GM23338 (cell line): ENCODE data around the gene SENP8. TPM values are rescaled to one million over a fixed set of nuclear protein-coding genes. Genes with fewer than 3 reads are reported as not detected.

Experiments
- ATAC-seq: fragments of 200-7000 bp; cut with Tn5 transposase; 3 replicates; pipeline ENCODE4 v1.9.1; 2020
- DNase-seq: peaks from one replicate; pipeline ENCODE4 v3.0.0-alpha.2; 2015; ENCODE audit warnings: low spot score
- H2AFZ ChIP-seq: fragments of 200-600 bp; sonication (generic); 2 replicates; pipeline ENCODE4 v1.8.0; 2016; ENCODE audit warnings: antibody characterized with exemption, mild to moderate bottlenecking, moderate library complexity
- H3F3A ChIP-seq: fragments of 200-600 bp; sonication (generic); replicated peaks from 2 replicates; pipeline ENCODE4 v1.8.0; 2017; ENCODE audit warnings: antibody characterized with exemption, mixed run types, low read depth
- H3K27ac ChIP-seq: fragments of 200-600 bp; sonication (generic); 2 replicates; pipeline ENCODE4 v1.6.1; 2016; ENCODE audit warnings: low read depth
- H3K27me3 ChIP-seq: fragments of 200-600 bp; sonication (generic); 2 replicates; pipeline ENCODE4 v1.8.0; 2016; ENCODE audit warnings: mild to moderate bottlenecking, mixed run types, moderate library complexity; ENCODE audit not compliant: insufficient read depth
- H3K36me3 ChIP-seq: fragments of 200-600 bp; sonication (generic); 2 replicates; pipeline ENCODE4 v1.8.0; 2016; ENCODE audit warnings: mild to moderate bottlenecking; ENCODE audit not compliant: insufficient read depth
- H3K4me1 ChIP-seq: fragments of 200-600 bp; sonication (generic); 2 replicates; pipeline ENCODE4 v1.8.0; 2016; ENCODE audit warnings: mild to moderate bottlenecking, moderate library complexity; ENCODE audit not compliant: insufficient read depth
- H3K4me2 ChIP-seq: fragments of 200-600 bp; sonication (generic); 2 replicates; pipeline ENCODE4 v1.7.1; 2017; ENCODE audit warnings: mixed run types
- H3K4me3 ChIP-seq: fragments of 200-600 bp; sonication (generic); 2 replicates; pipeline ENCODE4 v1.6.1; 2016; ENCODE audit warnings: mixed run types
- H3K79me2 ChIP-seq: fragments of 200-600 bp; sonication (generic); replicated peaks from 2 replicates; pipeline ENCODE4 v1.8.0; 2017; ENCODE audit warnings: mild to moderate bottlenecking; ENCODE audit not compliant: insufficient read depth
- H3K9me2 ChIP-seq: fragments of 200-600 bp; sonication (generic); 2 replicates; pipeline ENCODE4 v1.8.0; 2017; ENCODE audit not compliant: insufficient read depth
- H4K20me1 ChIP-seq: fragments of 200-600 bp; sonication (generic); replicated peaks from 2 replicates; pipeline ENCODE4 v1.8.0; 2017; ENCODE audit warnings: mild to moderate bottlenecking; ENCODE audit not compliant: insufficient read depth
- H3K27ac Mint-ChIP-seq: 2 replicates; pipeline ENCODE4 v1.8.0; 2020; ENCODE audit warnings: inconsistent platforms, mild to moderate bottlenecking, moderate library complexity, mixed read lengths
- H3K27me3 Mint-ChIP-seq: 3 replicates; pipeline ENCODE4 v1.8.0; 2022; ENCODE audit warnings: low read depth, mild to moderate bottlenecking, moderate library complexity, mixed read lengths, inconsistent platforms; ENCODE audit not compliant: insufficient read depth, poor library complexity
- H3K36me3 Mint-ChIP-seq: 3 replicates; pipeline ENCODE4 v1.8.0; 2021; ENCODE audit warnings: low read depth, mild to moderate bottlenecking, inconsistent platforms, moderate library complexity, mixed read lengths
- H3K4me1 Mint-ChIP-seq: 3 replicates; pipeline ENCODE4 v1.8.0; 2020; ENCODE audit warnings: mild to moderate bottlenecking, inconsistent platforms, mixed read lengths
- H3K4me3 Mint-ChIP-seq: 3 replicates; pipeline ENCODE4 v1.8.0; 2021; ENCODE audit warnings: moderate library complexity, mild to moderate bottlenecking, inconsistent platforms, mixed read lengths
- H3K9me3 Mint-ChIP-seq: 3 replicates; pipeline ENCODE4 v1.8.0; 2020; ENCODE audit warnings: moderate library complexity, mild to moderate bottlenecking, inconsistent platforms, mixed read lengths
- CREB1 ChIP-seq: fragments of 250-450 bp; sonication (Bioruptor Pico); IDR thresholded peaks from 2 replicates; pipeline ENCODE4 v1.5.0; 2020; ENCODE audit warnings: low read depth, mild to moderate bottlenecking, moderate library complexity
- ETS1 ChIP-seq: IDR thresholded peaks from 2 replicates; pipeline ENCODE4 v1.6.1; 2016; ENCODE audit warnings: antibody characterized with exemption
- EZH2 ChIP-seq: fragments of 200-600 bp; sonication (generic); IDR thresholded peaks from one replicate; pipeline ENCODE4 v1.8.0; 2017; ENCODE audit warnings: antibody characterized with exemption, mild to moderate bottlenecking, low read depth; ENCODE audit not compliant: unreplicated experiment
- EZH2phosphoT487 ChIP-seq: fragments of 200-600 bp; sonication (generic); IDR thresholded peaks from one replicate; pipeline ENCODE4 v1.8.1; 2018; ENCODE audit warnings: antibody characterized with exemption; ENCODE audit not compliant: unreplicated experiment
- POLR2AphosphoS5 ChIP-seq: IDR thresholded peaks from 2 replicates; pipeline ENCODE4 v1.6.1; 2016; ENCODE audit warnings: antibody characterized with exemption, low read depth
- STAT1 ChIP-seq: IDR thresholded peaks from one replicate; pipeline ENCODE4 v1.6.1; 2016; ENCODE audit warnings: antibody characterized with exemption; ENCODE audit not compliant: unreplicated experiment
- ZNF331 ChIP-seq: fragments of 250-450 bp; sonication (Bioruptor Pico); IDR thresholded peaks from 2 replicates; pipeline ENCODE4 v1.5.0; 2020; ENCODE audit warnings: low read depth, mild to moderate bottlenecking, moderate library complexity
- polyA plus RNA-seq: library from polyadenylated mRNA; unstranded; fragments of >200 nt; fragmentation: Nextera tagmentation; extraction: Ambion mirVana; gene quantifications from 2 replicates; pipeline ENCODE4 v1.2.1, GENCODE V29; 2016
- total RNA-seq: library from RNA; depleted of rRNA; stranded (reverse); fragments of >200 nt; shearing (Covaris generic); gene quantifications from 2 replicates; pipeline ENCODE4 v1.2.3, GENCODE V29; 2014
- TF ChIP-seq, protein P1 (sequence below): fragments of 250-450 bp; sonication (Bioruptor Pico); IDR thresholded peaks from 2 replicates; pipeline ENCODE4 v1.5.0; 2020; ENCODE audit warnings: mild to moderate bottlenecking, moderate library complexity

Gene SENP8
- total and polyA plus RNA-seq, 2 experiments from 2014 or later = 3.1 to 7.7 TPM

- TF ChIP-seq, protein P1, sequence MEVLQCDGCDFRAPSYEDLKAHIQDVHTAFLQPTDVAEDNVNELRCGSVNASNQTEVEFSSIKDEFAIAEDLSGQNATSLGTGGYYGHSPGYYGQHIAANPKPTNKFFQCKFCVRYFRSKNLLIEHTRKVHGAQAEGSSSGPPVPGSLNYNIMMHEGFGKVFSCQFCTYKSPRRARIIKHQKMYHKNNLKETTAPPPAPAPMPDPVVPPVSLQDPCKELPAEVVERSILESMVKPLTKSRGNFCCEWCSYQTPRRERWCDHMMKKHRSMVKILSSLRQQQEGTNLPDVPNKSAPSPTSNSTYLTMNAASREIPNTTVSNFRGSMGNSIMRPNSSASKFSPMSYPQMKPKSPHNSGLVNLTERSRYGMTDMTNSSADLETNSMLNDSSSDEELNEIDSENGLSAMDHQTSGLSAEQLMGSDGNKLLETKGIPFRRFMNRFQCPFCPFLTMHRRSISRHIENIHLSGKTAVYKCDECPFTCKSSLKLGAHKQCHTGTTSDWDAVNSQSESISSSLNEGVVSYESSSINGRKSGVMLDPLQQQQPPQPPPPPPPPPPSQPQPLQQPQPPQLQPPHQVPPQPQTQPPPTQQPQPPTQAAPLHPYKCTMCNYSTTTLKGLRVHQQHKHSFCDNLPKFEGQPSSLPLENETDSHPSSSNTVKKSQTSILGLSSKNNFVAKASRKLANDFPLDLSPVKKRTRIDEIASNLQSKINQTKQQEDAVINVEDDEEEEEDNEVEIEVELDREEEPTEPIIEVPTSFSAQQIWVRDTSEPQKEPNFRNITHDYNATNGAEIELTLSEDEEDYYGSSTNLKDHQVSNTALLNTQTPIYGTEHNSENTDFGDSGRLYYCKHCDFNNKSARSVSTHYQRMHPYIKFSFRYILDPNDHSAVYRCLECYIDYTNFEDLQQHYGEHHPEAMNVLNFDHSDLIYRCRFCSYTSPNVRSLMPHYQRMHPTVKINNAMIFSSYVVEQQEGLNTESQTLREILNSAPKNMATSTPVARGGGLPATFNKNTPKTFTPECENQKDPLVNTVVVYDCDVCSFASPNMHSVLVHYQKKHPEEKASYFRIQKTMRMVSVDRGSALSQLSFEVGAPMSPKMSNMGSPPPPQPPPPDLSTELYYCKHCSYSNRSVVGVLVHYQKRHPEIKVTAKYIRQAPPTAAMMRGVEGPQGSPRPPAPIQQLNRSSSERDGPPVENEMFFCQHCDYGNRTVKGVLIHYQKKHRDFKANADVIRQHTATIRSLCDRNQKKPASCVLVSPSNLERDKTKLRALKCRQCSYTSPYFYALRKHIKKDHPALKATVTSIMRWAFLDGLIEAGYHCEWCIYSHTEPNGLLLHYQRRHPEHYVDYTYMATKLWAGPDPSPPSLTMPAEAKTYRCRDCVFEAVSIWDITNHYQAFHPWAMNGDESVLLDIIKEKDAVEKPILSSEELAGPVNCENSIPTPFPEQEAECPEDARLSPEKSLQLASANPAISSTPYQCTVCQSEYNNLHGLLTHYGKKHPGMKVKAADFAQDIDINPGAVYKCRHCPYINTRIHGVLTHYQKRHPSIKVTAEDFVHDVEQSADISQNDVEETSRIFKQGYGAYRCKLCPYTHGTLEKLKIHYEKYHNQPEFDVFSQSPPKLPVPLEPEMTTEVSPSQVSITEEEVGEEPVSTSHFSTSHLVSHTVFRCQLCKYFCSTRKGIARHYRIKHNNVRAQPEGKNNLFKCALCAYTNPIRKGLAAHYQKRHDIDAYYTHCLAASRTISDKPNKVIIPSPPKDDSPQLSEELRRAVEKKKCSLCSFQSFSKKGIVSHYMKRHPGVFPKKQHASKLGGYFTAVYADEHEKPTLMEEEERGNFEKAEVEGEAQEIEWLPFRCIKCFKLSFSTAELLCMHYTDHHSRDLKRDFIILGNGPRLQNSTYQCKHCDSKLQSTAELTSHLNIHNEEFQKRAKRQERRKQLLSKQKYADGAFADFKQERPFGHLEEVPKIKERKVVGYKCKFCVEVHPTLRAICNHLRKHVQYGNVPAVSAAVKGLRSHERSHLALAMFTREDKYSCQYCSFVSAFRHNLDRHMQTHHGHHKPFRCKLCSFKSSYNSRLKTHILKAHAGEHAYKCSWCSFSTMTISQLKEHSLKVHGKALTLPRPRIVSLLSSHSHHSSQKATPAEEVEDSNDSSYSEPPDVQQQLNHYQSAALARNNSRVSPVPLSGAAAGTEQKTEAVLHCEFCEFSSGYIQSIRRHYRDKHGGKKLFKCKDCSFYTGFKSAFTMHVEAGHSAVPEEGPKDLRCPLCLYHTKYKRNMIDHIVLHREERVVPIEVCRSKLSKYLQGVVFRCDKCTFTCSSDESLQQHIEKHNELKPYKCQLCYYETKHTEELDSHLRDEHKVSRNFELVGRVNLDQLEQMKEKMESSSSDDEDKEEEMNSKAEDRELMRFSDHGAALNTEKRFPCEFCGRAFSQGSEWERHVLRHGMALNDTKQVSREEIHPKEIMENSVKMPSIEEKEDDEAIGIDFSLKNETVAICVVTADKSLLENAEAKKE (CRISPR knock-in tag) = no peak
- TF ChIP-seq CREB1 (CRISPR knock-in tag) (no peak), ETS1 (no peak), EZH2phosphoT487 (no peak), EZH2 (no peak), ZNF331 (no peak)
Observed at GRCh38 chr15:72140088-72140487, 21.9 kb downstream of the SENP8 start (continued).

- H3K36me3 ChIP-seq = no peaks in the 10 kb centered on the region
- H3K4me2 ChIP-seq = no peak overlapping the region
- H3K9me3 Mint-ChIP-seq = no peaks in the 10 kb centered on the region
- no peak overlapping the region; the same call in 1 of the 2 replicates for H3K27ac ChIP-seq
- no peak overlapping the region for H3K4me3 ChIP-seq
- H3F3A ChIP-seq = no peaks in the 10 kb centered on the region
- no peak overlapping the region for H2AFZ ChIP-seq
- H3K4me1 ChIP-seq = no peaks in the 10 kb centered on the region
- no peaks in the 10 kb centered on the region for H3K79me2 ChIP-seq
- H4K20me1 ChIP-seq = no peaks in the 10 kb centered on the region
- H3K27me3 ChIP-seq = no peaks in the 10 kb centered on the region
- H3K9me2 ChIP-seq = no peaks in the 10 kb centered on the region
- no peak overlapping the region for H3K4me3 Mint-ChIP-seq
- H3K36me3 Mint-ChIP-seq = no peaks in the 10 kb centered on the region
- H3K4me1 Mint-ChIP-seq = no peaks in the 10 kb centered on the region
- DNase-seq (no peak), ATAC-seq (no peak)
- peaks cover 1% of the 10 kb centered on the region for H3K27me3 Mint-ChIP-seq
- H3K27ac Mint-ChIP-seq = no peak overlapping the region; the same call in 1 of the 2 replicates
- TF ChIP-seq POLR2AphosphoS5 (no peak), STAT1 (no peak)
Observed at GRCh38 chr15:72141171-72142084, 23.2 kb downstream of the SENP8 start.
